SK-N-SH (cell line): ENCODE results near the gene XRCC5. TPM values are rescaled to one million over a fixed set of nuclear protein-coding genes. Genes with fewer than 3 reads are reported as not detected.

ENCODE experiments used
- CTCF ChIA-PET: fragments of 300-600, 350-600 bp; formaldehyde crosslinking; extraction: SDS; loops from one replicate; lab custom pipeline; 2021; lab: Yijun Ruan, JAX
- POLR2A ChIA-PET: fragments of 350-600 bp; sonication (Branson Sonifier 250); formaldehyde crosslinking; extraction: SDS; loops from one replicate; lab custom pipeline; 2020; ENCODE audit warnings: antibody characterized with exemption, inconsistent platforms; lab: Yijun Ruan, JAX
- DNase-seq: peaks from one replicate; pipeline ENCODE4 v3.0.0; 2012
- H2AFZ ChIP-seq: fragments of 200-600 bp; sonication (generic); 2 replicates; pipeline ENCODE4 v1.8.1; 2016; ENCODE audit warnings: antibody characterized with exemption, mild to moderate bottlenecking, low read depth
- H3F3A ChIP-seq: fragments of 200-600 bp; sonication (generic); replicated peaks from 2 replicates; pipeline ENCODE3; 2016; ENCODE audit warnings: antibody characterized with exemption, mild to moderate bottlenecking; ENCODE audit not compliant: insufficient read depth
- H3K27ac ChIP-seq, 2 experiments: fragments of 200-500 bp in 1 of 2; fragments of 200-600 bp in 1 of 2; sonication (Bioruptor generic) in 1 of 2; sonication (generic), shearing (Covaris generic) in 1 of 2; 2 replicates each; pipeline versions ENCODE4 v1.5.1 to v1.6.1; 2014 to 2016; ENCODE audit warnings: low read depth in 2 of 2, inconsistent platforms in 1 of 2, low read length in 1 of 2, mild to moderate bottlenecking in 1 of 2, mixed read lengths in 1 of 2
- H3K27me3 ChIP-seq: fragments of 200-600 bp; sonication (generic), shearing (Covaris generic); 2 replicates; pipeline ENCODE4 v1.6.1; 2016; ENCODE audit warnings: mixed run types; ENCODE audit not compliant: insufficient read depth
- H3K36me3 ChIP-seq, 2 experiments: fragments of 200-500 bp in 1 of 2; fragments of 200-600 bp in 1 of 2; sonication (Bioruptor generic) in 1 of 2; sonication (generic) in 1 of 2; replicated peaks in 1 of 2; 2 replicates each; pipeline versions ENCODE3 to v1.5.1; 2014 to 2016; ENCODE audit warnings: low read length in 1 of 2, mild to moderate bottlenecking in 1 of 2; ENCODE audit not compliant: insufficient read depth in 2 of 2, control insufficient read depth in 1 of 2
- H3K4me1 ChIP-seq, 2 experiments: fragments of 200-500 bp in 1 of 2; fragments of 200-600 bp in 1 of 2; sonication (Bioruptor generic) in 1 of 2; sonication (generic), shearing (Covaris generic) in 1 of 2; 2 replicates each; pipeline versions ENCODE4 v1.5.1 to v1.6.1; 2014 to 2016; ENCODE audit warnings: low read depth in 1 of 2, low read length in 1 of 2, mixed run types in 1 of 2; ENCODE audit not compliant: insufficient read depth in 2 of 2, control insufficient read depth in 1 of 2
- H3K4me2 ChIP-seq: fragments of 200-600 bp; sonication (generic), shearing (Covaris generic); 2 replicates; pipeline ENCODE4 v1.6.1; 2017; ENCODE audit warnings: mixed run types
- H3K4me3 ChIP-seq, 2 experiments: fragments of 200-500 bp in 1 of 2; fragments of 200-600 bp in 1 of 2; sonication (Bioruptor generic) in 1 of 2; sonication (generic), shearing (Covaris generic) in 1 of 2; 2 replicates each; pipeline versions ENCODE4 v1.5.1 to v1.8.1; 2014 to 2016; ENCODE audit warnings: low read depth in 2 of 2, inconsistent platforms in 1 of 2, low read length in 1 of 2, mild to moderate bottlenecking in 1 of 2, mixed read lengths in 1 of 2, moderate library complexity in 1 of 2
- H3K79me2 ChIP-seq: fragments of 200-600 bp; sonication (generic); 2 replicates; pipeline ENCODE4 v1.8.1; 2017; ENCODE audit warnings: mild to moderate bottlenecking; ENCODE audit not compliant: insufficient read depth
- H3K9ac ChIP-seq: fragments of 200-600 bp; sonication (generic); 2 replicates; pipeline ENCODE4 v1.6.1; 2017; ENCODE audit warnings: mixed run types
- H3K9me2 ChIP-seq: fragments of 200-600 bp; sonication (generic); 2 replicates; pipeline ENCODE4 v1.6.1; 2017; ENCODE audit warnings: mixed run types
- H3K9me3 ChIP-seq: fragments of 200-600 bp; sonication (generic); 2 replicates; pipeline ENCODE4 v1.6.1; 2017; ENCODE audit warnings: mixed run types, mild to moderate bottlenecking, moderate library complexity
- H4K20me1 ChIP-seq: fragments of 200-600 bp; sonication (generic); 2 replicates; pipeline ENCODE4 v1.6.1; 2017; ENCODE audit warnings: mild to moderate bottlenecking, mixed run types; ENCODE audit not compliant: insufficient read depth
- CHD2 ChIP-seq: fragments of 150-350 bp; IDR thresholded peaks from 2 replicates; pipeline ENCODE4 v1.6.1; 2018; ENCODE audit warnings: low read length; ENCODE audit not compliant: partially characterized antibody
- CTCF ChIP-seq: fragments of 200-600 bp; sonication (generic); IDR thresholded peaks from 2 replicates; pipeline ENCODE4 v1.6.1; 2017; ENCODE audit warnings: antibody characterized with exemption, mild to moderate bottlenecking, moderate library complexity
- EP300 ChIP-seq, 2 experiments: IDR thresholded peaks; 2 replicates each; pipeline versions ENCODE4 v1.4.0 to v1.6.1; 2012; ENCODE audit warnings: borderline replicate concordance in 1 of 2, low read depth in 1 of 2, low read length in 1 of 2
- EZH2phosphoT487 ChIP-seq: fragments of 200-600 bp; sonication (generic); IDR thresholded peaks from 2 replicates; pipeline ENCODE4 v1.6.1; 2017; ENCODE audit warnings: low read depth, mixed run types, mild to moderate bottlenecking, antibody characterized with exemption, moderate library complexity, borderline replicate concordance
- FOSL2 ChIP-seq: IDR thresholded peaks from 2 replicates; pipeline ENCODE4 v1.4.0; 2012; ENCODE audit warnings: low read depth, mild to moderate bottlenecking, moderate library complexity, borderline replicate concordance
- FOXM1 ChIP-seq: IDR thresholded peaks from 2 replicates; pipeline ENCODE4 v1.4.0; 2012; ENCODE audit warnings: low read depth, mild to moderate bottlenecking
- MEF2A ChIP-seq: IDR thresholded peaks from 2 replicates; pipeline ENCODE4 v1.4.0; 2012; ENCODE audit warnings: low read depth, borderline replicate concordance
- MXI1 ChIP-seq: IDR thresholded peaks from 2 replicates; pipeline ENCODE4 v1.6.1; 2012; ENCODE audit warnings: mild to moderate bottlenecking, low read depth, low read length, improper control_type of control experiment
- POLR2AphosphoS5 ChIP-seq: IDR thresholded peaks from 2 replicates; pipeline ENCODE4 v1.6.1; 2012; ENCODE audit warnings: low read depth, low read length
- RCOR1 ChIP-seq: fragments of 150-350 bp; IDR thresholded peaks from 2 replicates; pipeline ENCODE4 v1.6.1; 2017; ENCODE audit warnings: antibody characterized with exemption, low read length
- RFX5 ChIP-seq: IDR thresholded peaks from 2 replicates; pipeline ENCODE4 v1.6.1; 2012; ENCODE audit warnings: mild to moderate bottlenecking, improper control_type of control experiment, low read length
- TAF1 ChIP-seq: IDR thresholded peaks from 2 replicates; pipeline ENCODE4 v1.6.1; 2012; ENCODE audit warnings: low read depth, mild to moderate bottlenecking, low read length, moderate library complexity, borderline replicate concordance
- TEAD4 ChIP-seq: IDR thresholded peaks from 2 replicates; pipeline ENCODE4 v1.4.0; 2012; ENCODE audit warnings: mild to moderate bottlenecking, borderline replicate concordance; ENCODE audit not compliant: insufficient read depth
- USF1 ChIP-seq: IDR thresholded peaks from 2 replicates; pipeline ENCODE4 v1.4.0; 2012; ENCODE audit warnings: low read depth, borderline replicate concordance
- USF2 ChIP-seq: fragments of 150-350 bp; IDR thresholded peaks from 2 replicates; pipeline ENCODE4 v1.6.1; 2017; ENCODE audit warnings: antibody characterized with exemption, low read length, low read depth, borderline replicate concordance
- ZBTB33 ChIP-seq: IDR thresholded peaks from 2 replicates; pipeline ENCODE4 v1.4.0; 2012; ENCODE audit warnings: low read depth, borderline replicate concordance
- WGBS: methylation state at CpG from one replicate; pipeline ENCODE4 v1.1.6; 2017; ENCODE audit warnings: low lambda C conversion rate; 5-methylcytosine and 5-hydroxymethylcytosine counted together
- polyA plus RNA-seq, 3 experiments: library from polyadenylated mRNA; depleted of rRNA; stranded (reverse); fragments of >200 nt; gene quantifications; 2 replicates each; pipeline ENCODE4 v1.2.3, GENCODE V29; 2012

XRCC5 gene
- polyA plus RNA-seq, 1 of the 3 experiments (the other 2 are of a cell fraction) = 125 TPM

GRCh38 chr2:216246766-216247165 lies 137.6 kb downstream of the XRCC5 start:
- Histone ChIP-seq H3K36me3 (no peaks in the 10 kb centered on the region), H3K9ac (no peak overlapping the region), H3K79me2 (no peaks in the 10 kb centered on the region), H3K4me3 (no peak overlapping the region), H3K4me1 (peaks cover 0 to 10% of the 10 kb centered on the region in 2 experiments; a peak in 1 of 4 replicates), H3F3A (no peaks in the 10 kb centered on the region), H3K4me2 (no peak overlapping the region), H2AFZ (no peak overlapping the region), H3K27me3 (no peaks in the 10 kb centered on the region)
- CTCF ChIA-PET = no interaction called here
- no peak for TF ChIP-seq CHD2
- TF ChIP-seq FOXM1 = no peak
- TF ChIP-seq FOSL2 = no peak
- no peak for TF ChIP-seq TEAD4
- TF ChIP-seq ZBTB33 = no peak
- TF ChIP-seq EZH2phosphoT487 = no peak
- no peak for TF ChIP-seq TAF1
- TF ChIP-seq EP300 (IDR thresholded peaks at IDR 0.05; ENCODE audit: borderline replicate concordance in 1 of 2, low read depth in 1 of 2, low read length in 1 of 2) = no peak
- TF ChIP-seq CTCF = no peak
- no peak for TF ChIP-seq MXI1
- TF ChIP-seq MEF2A = no peak
- no peak for TF ChIP-seq POLR2AphosphoS5
- TF ChIP-seq RCOR1 = no peak
- TF ChIP-seq USF2 = no peak
- TF ChIP-seq USF1 = no peak
- TF ChIP-seq RFX5 = no peak
- TF ChIP-seq, all 33 proteins: peak for 0
- no peaks in the 10 kb centered on the region for H3K9me2 ChIP-seq
- DNase-seq = no peak
- no peaks in the 10 kb centered on the region for H4K20me1 ChIP-seq
- H3K27ac ChIP-seq = no peak overlapping the region
- POLR2A ChIA-PET = no interaction called here
- WGBS = 89% methylated on average over 3 of the region's 3 CpGs
- H3K9me3 ChIP-seq = no peaks in the 10 kb centered on the region

Other genes with a start within 250 kb of the XRCC5 start
- gene MREG, start 95.8 kb upstream of the XRCC5 start, polyA plus RNA-seq (2012; rRNA removed) = 2.5 and 3.5 TPM in 2 replicates
- 18.6 and 20.9 TPM in 2 replicates for gene PECR, start 27.5 kb upstream of the XRCC5 start, polyA plus RNA-seq (2012; rRNA removed)
- 0.30 and 0.47 TPM in 2 replicates for gene TMEM169, start 27.4 kb upstream of the XRCC5 start, polyA plus RNA-seq (2012; rRNA removed)